Kidney (tissue), 14 donors: ENCODE data around the gene PBOV1. TPM values are rescaled to one million over a fixed set of nuclear protein-coding genes. Genes with fewer than 3 reads are reported as not detected.

Experiments
- DNase-seq, 5 donors: peaks; one replicate each; pipeline ENCODE4 v3.0.0-alpha.2; 2013 to 2020
- FAIRE-seq: peaks from 2 replicates; lab custom pipeline; 2012; peaks lifted over from hg19 to GRCh38; lab: Jason Lieb, UNC
- H3K27ac ChIP-seq, 2 donors: one replicate each; pipeline ENCODE4 v1.7.0; 2013; ENCODE audit warnings: low read depth in 2 of 2, low read length in 2 of 2, inconsistent platforms in 1 of 2
- H3K27me3 ChIP-seq: one replicate; pipeline ENCODE4 v1.7.1; 2013; ENCODE audit warnings: low read length, inconsistent platforms; ENCODE audit not compliant: control insufficient read depth, insufficient read depth
- H3K36me3 ChIP-seq, 3 donors: one replicate each; pipeline versions ENCODE4 v1.7.0 to v1.7.1; 2013; ENCODE audit warnings: low read length in 3 of 3, control low read depth in 1 of 3, inconsistent platforms in 1 of 3; ENCODE audit not compliant: insufficient read depth in 3 of 3, control insufficient read depth in 2 of 3
- H3K4me1 ChIP-seq, 3 donors: one replicate each; pipeline versions ENCODE4 v1.7.0 to v1.7.1; 2013; ENCODE audit warnings: low read length in 3 of 3, inconsistent platforms in 1 of 3, low read depth in 1 of 3; ENCODE audit not compliant: control insufficient read depth in 2 of 3, insufficient read depth in 2 of 3
- H3K4me3 ChIP-seq, 3 donors: one replicate each; pipeline versions ENCODE4 v1.7.0 to v1.8.1; 2013; ENCODE audit warnings: low read length in 3 of 3, control low read depth in 1 of 3, inconsistent platforms in 1 of 3
- H3K9ac ChIP-seq, 3 donors: one replicate each; pipeline versions ENCODE4 v1.7.0 to v1.7.1; 2013; ENCODE audit warnings: low read length in 3 of 3, control low read depth in 1 of 3, inconsistent platforms in 1 of 3
- H3K9me3 ChIP-seq, 3 donors: one replicate each; pipeline versions ENCODE4 v1.7.0 to v1.7.1; 2013; ENCODE audit warnings: low read length in 3 of 3, control low read depth in 1 of 3, inconsistent platforms in 1 of 3; ENCODE audit not compliant: control insufficient read depth in 2 of 3, insufficient read depth in 1 of 3
- CTCF ChIP-seq: IDR thresholded peaks from 3 replicates; pipeline ENCODE4 v1.5.1; 2012; ENCODE audit warnings: mild to moderate bottlenecking, moderate library complexity, borderline replicate concordance; ENCODE audit not compliant: insufficient read depth; ENCODE audit errors: extremely low read depth
- intact Hi-C: fragments of 100-400 bp; cut with DNase I; formaldehyde crosslinking; loops from one replicate; pipeline ENCODE4 v1.11.1; 2022
- polyA plus RNA-seq: library from polyadenylated mRNA; stranded (reverse); fragments of 350-450 nt; fragmentation: Illumina TruSeq; extraction: RNeasy Lipid Tissue Mini Kit (QIAGEN cat#74804); gene quantifications from one replicate; pipeline ENCODE4 v1.2.3, GENCODE V29; 2014; ENCODE audit warnings: low read depth, low replicate concordance; ENCODE audit not compliant: insufficient read depth
- total RNA-seq: library from RNA; stranded (reverse); fragmentation: NEBNext Ultra II Directional; extraction: Animal tissue kit (Norgen Biotek cat#: 25700); gene quantifications from one replicate; pipeline ENCODE4 v1.2.1, GENCODE V29; 2021
- donor health status: control.
- donor health status: control.
- donor health status: control.
- donor health status: control.
- donor health status: control.
- donor health status: DM: yes; HTN: yes; CAD: no.
- donor health status: Normal renal cell carcinoma (clear cell type).

Gene PBOV1
- total and polyA plus RNA-seq, 2 donors from 2014 or later = not detected

DNA sequence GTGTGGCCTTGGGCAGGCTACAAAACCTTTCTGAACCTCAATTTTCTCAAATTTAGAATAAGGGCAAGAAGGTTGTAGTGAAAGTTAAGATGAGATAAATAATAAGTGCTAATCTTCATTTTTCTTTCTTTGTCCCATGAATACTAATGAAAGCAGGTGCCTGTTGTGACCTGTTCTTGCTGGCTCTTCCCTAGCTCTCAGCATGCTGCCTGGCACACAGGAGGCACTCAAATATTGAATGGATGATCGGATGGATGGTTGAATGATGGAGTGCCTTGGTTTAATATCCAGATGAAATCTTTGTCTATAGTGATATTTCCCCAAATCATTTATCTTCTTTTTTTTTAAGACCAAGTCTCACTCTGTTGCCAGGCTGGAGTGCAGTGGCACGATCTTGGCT is 15.0 kb downstream of the PBOV1 start:
- intact Hi-C loops = no loop called here
- no peak for TF ChIP-seq CTCF
- H3K9me3 ChIP-seq = no peaks in the 10 kb centered on the region
- DNase-seq = no peak
- no peak overlapping the region for H3K9ac ChIP-seq
- H3K27ac ChIP-seq = no peak overlapping the region
- H3K36me3 ChIP-seq = no peaks in the 10 kb centered on the region
- H3K4me1 ChIP-seq = no peaks in the 10 kb centered on the region
- FAIRE-seq = no peak
- H3K27me3 ChIP-seq = no peaks in the 10 kb centered on the region
- H3K4me3 ChIP-seq = no peak overlapping the region

- no peak overlapping the region for H3K9ac ChIP-seq
- H3K4me1 ChIP-seq = no peaks in the 10 kb centered on the region
- no peak overlapping the region for H3K4me3 ChIP-seq
- H3K36me3 ChIP-seq = no peaks in the 10 kb centered on the region
- H3K27ac ChIP-seq = no peak overlapping the region
- TF ChIP-seq CTCF = no peak
- H3K9me3 ChIP-seq = no peaks in the 10 kb centered on the region
- DNase-seq (no peak), FAIRE-seq (no peak)
- H3K27me3 ChIP-seq = no peaks in the 10 kb centered on the region
- intact Hi-C loops = no loop called here
These were observed 16.5 kb downstream of the PBOV1 start for GRCh38 chr6:138201836-138202235.

- Histone ChIP-seq H3K27ac (no peak overlapping the region), H3K36me3 (no peaks in the 10 kb centered on the region), H3K4me3 (no peak overlapping the region), H3K4me1 (no peaks in the 10 kb centered on the region), H3K9ac (no peak overlapping the region), H3K27me3 (no peaks in the 10 kb centered on the region), H3K9me3 (no peaks in the 10 kb centered on the region)
- intact Hi-C loops = no loop called here
- DNase-seq (no peak), FAIRE-seq (no peak)
- TF ChIP-seq CTCF = no peak
These were observed 19.7 kb downstream of the PBOV1 start for GRCh38 chr6:138198430-138199091.

DNA sequence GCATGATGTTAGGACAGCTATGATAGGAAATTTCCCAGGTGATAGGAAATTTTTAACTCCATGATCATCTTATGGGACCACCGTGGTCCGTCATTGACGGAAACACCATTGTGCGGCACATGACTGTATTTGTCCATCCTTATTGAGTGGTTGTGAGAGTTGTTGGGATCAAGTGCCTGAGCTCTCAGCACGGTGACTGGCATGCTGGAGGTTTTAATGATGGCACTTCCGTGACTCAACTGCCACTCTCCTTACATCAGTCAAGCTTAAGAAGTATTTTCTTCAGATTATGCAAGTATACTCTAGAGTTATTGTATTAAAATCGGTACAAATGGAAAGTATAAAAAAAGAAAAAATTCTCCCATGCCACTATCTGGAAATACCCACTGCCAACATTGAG is 20.7 kb downstream of the PBOV1 start:
- no peak for TF ChIP-seq CTCF
- H3K27ac ChIP-seq = no peak overlapping the region
- H3K9me3 ChIP-seq = no peaks in the 10 kb centered on the region
- DNase-seq = no peak
- H3K9ac ChIP-seq = no peak overlapping the region
- no peaks in the 10 kb centered on the region for H3K4me1 ChIP-seq
- no peak overlapping the region for H3K4me3 ChIP-seq
- H3K27me3 ChIP-seq = no peaks in the 10 kb centered on the region
- no peak for FAIRE-seq
- no peaks in the 10 kb centered on the region for H3K36me3 ChIP-seq
- intact Hi-C loops = no loop called here
